K562 (cell line): ENCODE data around the gene RTL10. TPM values are rescaled to one million over a fixed set of nuclear protein-coding genes. Genes with fewer than 3 reads are reported as not detected.
A peak's percentile ranks its signal among the peaks of the same experiment; 100 is the strongest.

Experiments used
- CHD1 ChIP-seq: fragments of 200-600 bp; sonication (generic); IDR thresholded peaks from one replicate; pipeline ENCODE4 v1.6.1; 2012; ENCODE audit warnings: mild to moderate bottlenecking, moderate library complexity, low read length, inconsistent platforms
- CHD4 ChIP-seq: fragments of 200-600 bp; sonication (generic); IDR thresholded peaks from 3 replicates; pipeline ENCODE4 v1.6.1; 2012; ENCODE audit warnings: low read depth, mild to moderate bottlenecking, mixed read lengths, low read length, inconsistent platforms; ENCODE audit not compliant: insufficient read depth, insufficient replicate concordance, poor library complexity, severe bottlenecking
- DNMT1 ChIP-seq: fragments of 450-650 bp; IDR thresholded peaks from 2 replicates; pipeline ENCODE4 v1.6.1; 2016; ENCODE audit warnings: antibody characterized with exemption, mild to moderate bottlenecking
- FOXK1 ChIP-seq: sonication (generic); formaldehyde crosslinking; IDR thresholded peaks from 2 replicates; pipeline ENCODE4 v1.8.0; 2022; ENCODE audit warnings: missing genetic modification reagents, mild to moderate bottlenecking, borderline replicate concordance
- HMG20A ChIP-seq: fragments of 450-650 bp; formaldehyde crosslinking; conservative IDR thresholded peaks from 2 replicates; pipeline ENCODE4 v1.4.0; 2020; ENCODE audit warnings: mild to moderate bottlenecking, mixed read lengths
- HNRNPH1 ChIP-seq: fragments of 200-400 bp; formaldehyde crosslinking; optimal IDR thresholded peaks from 2 replicates; pipeline ENCODE3; 2017; ENCODE audit warnings: low read depth, mild to moderate bottlenecking, low read length, moderate library complexity
- HSF4 ChIP-seq: fragments of 250-450 bp; sonication (Bioruptor Pico); IDR thresholded peaks from 2 replicates; pipeline ENCODE4 v2.1.2; 2022; ENCODE audit warnings: mild to moderate bottlenecking, moderate library complexity, borderline replicate concordance
- KAT8 ChIP-seq: fragments of 450-650 bp; IDR thresholded peaks from 2 replicates; pipeline ENCODE4 v1.6.1; 2016; ENCODE audit warnings: low read depth, mild to moderate bottlenecking
- KLF1 ChIP-seq: fragments of 450-650 bp; IDR thresholded peaks from 2 replicates; pipeline ENCODE4 v1.6.1; 2016; ENCODE audit warnings: missing genetic modification characterization, missing compliant biosample characterization
- KLF6 ChIP-seq: fragments of 250-450 bp; sonication (Bioruptor Pico); IDR thresholded peaks from 2 replicates; pipeline ENCODE4 v1.4.0; 2020; ENCODE audit warnings: mild to moderate bottlenecking, moderate library complexity, borderline replicate concordance
- NR0B1 ChIP-seq: fragments of 450-650 bp; IDR thresholded peaks from one replicate; pipeline ENCODE4 v1.6.1; 2018; ENCODE audit warnings: mild to moderate bottlenecking, moderate library complexity; ENCODE audit not compliant: partially characterized antibody
- PHF8 ChIP-seq: fragments of 200-600 bp; sonication (generic); IDR thresholded peaks from 2 replicates; pipeline ENCODE4 v1.6.1; 2012; ENCODE audit warnings: mixed run types, mild to moderate bottlenecking, inconsistent platforms, low read length, moderate library complexity, borderline replicate concordance
- PTTG1 ChIP-seq: fragments of 450-650 bp; IDR thresholded peaks from 2 replicates; pipeline ENCODE4 v1.6.1; 2016; ENCODE audit warnings: low read depth, mild to moderate bottlenecking, missing genetic modification characterization, missing compliant biosample characterization
- SRSF3 ChIP-seq: fragments of 200-400 bp; formaldehyde crosslinking; IDR thresholded peaks from 2 replicates; pipeline ENCODE4 v1.6.1; 2016; ENCODE audit warnings: mild to moderate bottlenecking, low read length, moderate library complexity; ENCODE audit not compliant: insufficient read depth
- TAF1 ChIP-seq: IDR thresholded peaks from 2 replicates; pipeline ENCODE4 v1.6.1; 2011; ENCODE audit warnings: mild to moderate bottlenecking, low read length, moderate library complexity; ENCODE audit not compliant: insufficient read depth, control insufficient read depth, severe bottlenecking; ENCODE audit errors: extremely low read depth
- TAF15 ChIP-seq: fragments of 200-400 bp; formaldehyde crosslinking; IDR thresholded peaks from 2 replicates; pipeline ENCODE4 v1.6.1; 2017; ENCODE audit warnings: mild to moderate bottlenecking, low read depth, low read length, moderate library complexity
- TFAP4 ChIP-seq: sonication (generic); formaldehyde crosslinking; IDR thresholded peaks from 2 replicates; pipeline ENCODE4 v1.8.0; 2022; ENCODE audit warnings: missing genetic modification reagents, mild to moderate bottlenecking, moderate library complexity, borderline replicate concordance
- TRIM28 ChIP-seq: fragments of 450-650 bp; IDR thresholded peaks from 2 replicates; pipeline ENCODE4 v1.6.1; 2017
- ZBTB12 ChIP-seq: fragments of 250-450 bp; sonication (Bioruptor Pico); IDR thresholded peaks from 2 replicates; pipeline ENCODE4 v1.4.0; 2020
- ZNF707 ChIP-seq: fragments of 250-450 bp; sonication (Bioruptor Pico); conservative IDR thresholded peaks from 2 replicates; pipeline ENCODE4 v1.8.0; 2022; ENCODE audit warnings: inconsistent platforms, mild to moderate bottlenecking, moderate library complexity
- ZNF717 ChIP-seq: fragments of 250-450 bp; sonication (Bioruptor Pico); IDR thresholded peaks from 2 replicates; pipeline ENCODE4 v1.5.0; 2021
- polyA plus RNA-seq, 8 experiments: library from polyadenylated mRNA; depleted of rRNA in 4 of 8; stranded (reverse) in 5 of 8; unstranded in 3 of 8; fragments of >200 nt; fragmentation: Nextera tagmentation in 2 of 8; fragmentation: Illumina TruSeq in 1 of 8; extraction: Ambion mirVana in 2 of 8; extraction: Trizol in 1 of 8; gene quantifications; 2 replicates each; pipeline versions ENCODE4 v1.2.1 to v1.2.3, GENCODE V29; 2011 to 2014; ENCODE audit warnings: inconsistent platforms in 1 of 8, missing spikeins in 1 of 8
- total RNA-seq, 7 experiments: library from RNA; depleted of rRNA in 6 of 7; stranded (reverse); fragments of >200 nt in 6 of 7; fragmentation: Illumina TruSeq in 2 of 7; extraction: Trizol in 2 of 7; gene quantifications; 2 replicates each; pipeline versions ENCODE4 v1.2.1 to v1.2.3, GENCODE V29; 2011 to 2021; ENCODE audit warnings: low replicate concordance in 1 of 7
- TF ChIP-seq, protein P1 (sequence below): fragments of 450-650 bp; IDR thresholded peaks from 2 replicates; pipeline ENCODE4 v1.6.1; 2014; ENCODE audit warnings: low read depth, mild to moderate bottlenecking, moderate library complexity, borderline replicate concordance

RTL10 gene
- total and polyA plus RNA-seq, 9 of the 15 experiments (the other 6 are each of a cell fraction or from before 2014, with no cell fraction given), result 19.8 to 75.5 (median 32.5) TPM

GRCh38 chr22:19806213-19807160 lies 48.2 kb downstream of the RTL10 start (continued):
- TF ChIP-seq PHF8 (no peak; the same call in 1 of the 2 replicates), KLF1 (tag) (peak; percentile 100), TRIM28 (no peak), ZNF717 (CRISPR knock-in tag) (peak; percentile 54; the same call in 1 of the 2 replicates), SRSF3 (no peak), CHD1 (peak; percentile 61), TAF1 (no peak), NR0B1 (no peak), DNMT1 (no peak), HNRNPH1 (no peak), ZBTB12 (CRISPR knock-in tag) (no peak), ZNF707 (CRISPR knock-in tag) (no peak), TFAP4 (CRISPR knock-in tag) (no peak), CHD4 (peak; percentile 87), FOXK1 (CRISPR knock-in tag) (no peak), HMG20A (no peak), TAF15 (no peak), HSF4 (CRISPR knock-in tag) (no peak), KAT8 (no peak), PTTG1 (tag) (no peak), KLF6 (CRISPR knock-in tag) (no peak; the same call in 1 of the 2 replicates)
- TF ChIP-seq, protein P1, sequence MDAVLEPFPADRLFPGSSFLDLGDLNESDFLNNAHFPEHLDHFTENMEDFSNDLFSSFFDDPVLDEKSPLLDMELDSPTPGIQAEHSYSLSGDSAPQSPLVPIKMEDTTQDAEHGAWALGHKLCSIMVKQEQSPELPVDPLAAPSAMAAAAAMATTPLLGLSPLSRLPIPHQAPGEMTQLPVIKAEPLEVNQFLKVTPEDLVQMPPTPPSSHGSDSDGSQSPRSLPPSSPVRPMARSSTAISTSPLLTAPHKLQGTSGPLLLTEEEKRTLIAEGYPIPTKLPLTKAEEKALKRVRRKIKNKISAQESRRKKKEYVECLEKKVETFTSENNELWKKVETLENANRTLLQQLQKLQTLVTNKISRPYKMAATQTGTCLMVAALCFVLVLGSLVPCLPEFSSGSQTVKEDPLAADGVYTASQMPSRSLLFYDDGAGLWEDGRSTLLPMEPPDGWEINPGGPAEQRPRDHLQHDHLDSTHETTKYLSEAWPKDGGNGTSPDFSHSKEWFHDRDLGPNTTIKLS, result peak; percentile 72; the same call in 1 of the 2 replicates
